ENCODE results near the gene ZKSCAN7.

ZKSCAN7 gene

DNA sequence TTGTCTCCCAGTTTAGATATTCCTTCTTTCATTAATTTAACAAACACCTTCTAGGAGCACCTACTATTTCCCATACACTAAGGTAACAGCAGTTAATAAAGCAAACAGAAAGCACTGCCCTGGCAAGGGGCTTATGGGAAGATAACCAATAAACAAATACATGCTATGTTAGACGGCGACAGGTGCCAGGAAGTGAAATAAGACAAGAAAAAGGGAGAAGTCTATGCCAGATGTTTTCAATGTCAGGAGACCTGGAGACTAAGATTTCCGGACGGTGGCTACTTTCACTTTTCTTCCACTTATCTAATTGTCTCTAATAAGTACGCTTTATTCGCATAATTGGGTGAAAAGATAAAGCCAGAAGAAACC, 45.0 kb upstream of the ZKSCAN7 start:
- TF ChIP-seq CTCF (IDR thresholded peaks at IDR 0.05) = no peak
- peak overlapping the region; percentile 92 for H3K4me3 ChIP-seq (ENCODE audit: low read depth, low read length)
- H3K4me1 ChIP-seq = peaks cover 5% of the 10 kb centered on the region
- H3K27me3 ChIP-seq (ENCODE audit: control insufficient read depth, insufficient read depth, low read length) = no peaks in the 10 kb centered on the region
- H3K9me3 ChIP-seq (ENCODE audit: control insufficient read depth, low read length) = no peaks in the 10 kb centered on the region
- H3K4me2 ChIP-seq (ENCODE audit: low read length) = peak overlapping the region; percentile 62
- peak overlapping the region; percentile 91 for H2AFZ ChIP-seq
- peak overlapping the region; percentile 59 for H3K27ac ChIP-seq
- H3K9ac ChIP-seq = peak overlapping the region; percentile 34
- H3K36me3 ChIP-seq (ENCODE audit: control insufficient read depth, insufficient read depth, low read length) = no peaks in the 10 kb centered on the region
- H3K79me2 ChIP-seq = peaks cover 8% of the 10 kb centered on the region

DNA sequence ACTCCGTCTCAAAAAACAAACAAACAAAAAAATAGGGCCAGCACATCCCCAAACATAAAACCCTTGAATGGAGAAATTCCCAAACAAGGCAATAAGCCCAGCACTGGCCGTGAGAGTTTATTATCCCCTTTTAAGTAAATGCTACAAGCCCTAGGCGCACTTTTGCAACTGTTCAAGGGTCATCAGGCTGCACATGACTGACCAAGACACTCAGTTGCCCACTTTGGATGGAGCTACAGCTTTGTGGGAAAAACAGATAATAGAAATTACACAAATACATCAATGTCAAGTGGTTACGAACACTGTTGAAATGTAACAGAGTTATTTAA, 43.8 kb upstream of the ZKSCAN7 start:
- Histone ChIP-seq H3K36me3 (ENCODE audit: control insufficient read depth, insufficient read depth, low read length) (no peaks in the 10 kb centered on the region), H3K4me1 (peaks cover 5% of the 10 kb centered on the region), H3K9me3 (ENCODE audit: control insufficient read depth, low read length) (no peaks in the 10 kb centered on the region), H3K27me3 (ENCODE audit: control insufficient read depth, insufficient read depth, low read length) (no peaks in the 10 kb centered on the region), H3K4me2 (ENCODE audit: low read length) (peak overlapping the region; percentile 62), H3K79me2 (peaks cover 8% of the 10 kb centered on the region), H3K4me3 (ENCODE audit: low read depth, low read length) (peak overlapping the region; percentile 92), H2AFZ (peak overlapping the region; percentile 97), H3K27ac (peak overlapping the region; percentile 81), H3K9ac (no peak overlapping the region)
- TF ChIP-seq CTCF (IDR thresholded peaks at IDR 0.05) = no peak

DNA sequence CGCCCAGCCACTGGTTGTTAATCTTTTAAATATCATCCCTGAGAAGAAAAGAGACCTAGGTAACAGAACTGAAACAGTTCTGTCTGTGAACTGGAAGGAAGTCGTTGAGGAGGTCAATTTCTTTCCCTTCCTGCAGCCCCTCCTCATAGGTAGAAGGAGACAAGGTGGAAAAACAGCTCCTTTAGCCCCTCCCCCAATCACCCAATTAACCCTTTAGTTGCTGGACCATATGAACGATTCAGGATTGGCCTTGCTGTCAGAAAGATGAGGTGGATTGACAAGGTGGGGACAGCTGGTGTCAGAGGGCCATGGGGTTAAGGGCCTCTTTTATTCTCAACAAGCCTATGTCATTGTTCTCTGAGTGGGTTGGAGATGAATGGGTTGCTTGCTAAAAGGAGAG, 41.5 kb upstream of the ZKSCAN7 start:
- Histone ChIP-seq H3K4me3 (ENCODE audit: low read depth, low read length) (no peak overlapping the region), H2AFZ (no peak overlapping the region), H3K4me2 (ENCODE audit: low read length) (no peak overlapping the region), H3K4me1 (peaks cover 5% of the 10 kb centered on the region), H3K79me2 (peaks cover 5% of the 10 kb centered on the region), H3K27ac (no peak overlapping the region), H3K27me3 (ENCODE audit: control insufficient read depth, insufficient read depth, low read length) (no peaks in the 10 kb centered on the region), H3K9ac (no peak overlapping the region), H3K9me3 (ENCODE audit: control insufficient read depth, low read length) (no peaks in the 10 kb centered on the region), H3K36me3 (ENCODE audit: control insufficient read depth, insufficient read depth, low read length) (no peaks in the 10 kb centered on the region)
- no peak for TF ChIP-seq CTCF (IDR thresholded peaks at IDR 0.05)

GRCh38 chr3:44516230-44516629, 38.8 kb upstream of the ZKSCAN7 start:
- Histone ChIP-seq H3K27me3 (ENCODE audit: control insufficient read depth, insufficient read depth, low read length) (no peaks in the 10 kb centered on the region), H3K4me1 (no peaks in the 10 kb centered on the region), H2AFZ (no peak overlapping the region), H3K9ac (no peak overlapping the region), H3K27ac (no peak overlapping the region), H3K4me2 (ENCODE audit: low read length) (no peak overlapping the region), H3K79me2 (no peaks in the 10 kb centered on the region), H3K4me3 (ENCODE audit: low read depth, low read length) (no peak overlapping the region), H3K36me3 (ENCODE audit: control insufficient read depth, insufficient read depth, low read length) (no peaks in the 10 kb centered on the region), H3K9me3 (ENCODE audit: control insufficient read depth, low read length) (no peaks in the 10 kb centered on the region)
- TF ChIP-seq CTCF (IDR thresholded peaks at IDR 0.05) = no peak

DNA sequence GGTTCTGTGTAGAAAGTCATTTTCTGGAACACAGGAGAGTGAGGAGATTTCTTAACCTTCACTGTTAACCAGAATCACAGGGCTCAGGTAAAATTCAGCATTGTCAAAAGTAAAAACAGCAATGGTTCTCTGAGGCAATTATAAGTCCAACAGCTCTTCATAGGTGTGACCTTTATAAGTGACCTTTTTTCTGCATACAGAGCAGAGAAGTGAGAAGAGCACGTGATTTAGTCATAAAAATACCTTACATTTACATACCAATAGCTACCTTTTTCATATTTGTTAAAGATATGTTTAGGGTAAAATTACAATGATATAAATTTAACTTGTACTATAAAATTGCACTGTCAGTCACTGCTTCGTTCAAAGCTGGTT, 36.2 kb upstream of the ZKSCAN7 start:
- Histone ChIP-seq H3K4me2 (ENCODE audit: low read length) (no peak overlapping the region), H3K27ac (no peak overlapping the region), H3K9ac (no peak overlapping the region), H3K27me3 (ENCODE audit: control insufficient read depth, insufficient read depth, low read length) (no peaks in the 10 kb centered on the region), H3K36me3 (ENCODE audit: control insufficient read depth, insufficient read depth, low read length) (no peaks in the 10 kb centered on the region), H2AFZ (no peak overlapping the region), H3K79me2 (no peaks in the 10 kb centered on the region), H3K9me3 (ENCODE audit: control insufficient read depth, low read length) (no peaks in the 10 kb centered on the region), H3K4me1 (no peaks in the 10 kb centered on the region), H3K4me3 (ENCODE audit: low read depth, low read length) (no peak overlapping the region)
- no peak for TF ChIP-seq CTCF (IDR thresholded peaks at IDR 0.05)
